Lower leg skin (tissue), 3 donors: Measurements from ENCODE around the gene SMAGP.

Experiments
- CTCF ChIP-seq, 3 donors: fragments of 450-650 bp; IDR thresholded peaks; one replicate each; pipeline ENCODE4 v1.5.1; 2016; ENCODE audit warnings: antibody characterized with exemption in 3 of 3, mild to moderate bottlenecking in 3 of 3, moderate library complexity in 2 of 3
- POLR2A ChIP-seq, 2 donors: fragments of 450-650 bp; IDR thresholded peaks; one replicate each; pipeline ENCODE4 v1.6.1; 2016 to 2017; ENCODE audit warnings: antibody characterized with exemption in 2 of 2, mild to moderate bottlenecking in 1 of 2, moderate library complexity in 1 of 2

- TF ChIP-seq CTCF (IDR thresholded peaks at IDR 0.05) (no peak), POLR2A (IDR thresholded peaks at IDR 0.05) (no peak)
Measured at GRCh38 chr12:51222461-51222860, 47.8 kb downstream of the SMAGP start.
